PC-3 (cell line): ENCODE data around the gene ZNF423. TPM values are rescaled to one million over a fixed set of nuclear protein-coding genes. Genes with fewer than 3 reads are reported as not detected.

Source experiments
- ATAC-seq: fragments of 200-7000 bp; cut with Tn5 transposase; 2 replicates; pipeline ENCODE4 v1.9.1; 2020; ENCODE audit warnings: mild to moderate bottlenecking, moderate library complexity
- BruUV-seq: library from RNA; stranded (reverse); fragments of 400-500 nt; replicated peaks from 2 replicates; lab custom pipeline; 2021; lab: Mats Ljungman, UMichigan
- CTCF ChIA-PET: fragments of 300-600 bp; sonication (Branson Sonifier 250); formaldehyde crosslinking; loops from one replicate; lab custom pipeline; 2022; ENCODE audit warnings: antibody characterized with exemption; lab: Charles Lee
- POLR2A ChIA-PET: fragments of 300-600 bp; sonication (Branson Sonifier 250); formaldehyde crosslinking; loops from one replicate; lab custom pipeline; 2022; ENCODE audit warnings: antibody characterized with exemption; ENCODE audit not compliant: unreplicated experiment; lab: Charles Lee
- DNase-seq: peaks from one replicate; pipeline ENCODE4 v3.0.0-alpha.2; 2015
- H2AFZ ChIP-seq: fragments of 300-600 bp; sonication (generic); 2 replicates; pipeline ENCODE4 v1.6.0; 2016; ENCODE audit warnings: antibody characterized with exemption, low read length
- H3F3A ChIP-seq: fragments of 300-600 bp; sonication (generic); one replicate; pipeline ENCODE4 v1.6.0; 2017; ENCODE audit warnings: antibody characterized with exemption, low read length, control low read depth, mild to moderate bottlenecking; ENCODE audit not compliant: unreplicated experiment
- H3K27ac ChIP-seq: fragments of 300-600 bp; sonication (generic); 2 replicates; pipeline ENCODE4 v1.5.1; 2016; ENCODE audit warnings: mild to moderate bottlenecking, low read length
- H3K27me3 ChIP-seq: fragments of 300-600 bp; sonication (generic); 2 replicates; pipeline ENCODE4 v1.6.1; 2016; ENCODE audit warnings: low read length, mixed read lengths
- H3K36me3 ChIP-seq: fragments of 300-600 bp; sonication (generic); 2 replicates; pipeline ENCODE4 v1.6.1; 2016; ENCODE audit warnings: low read depth, mixed run types, low read length, mixed read lengths
- H3K4me1 ChIP-seq: fragments of 300-600 bp; sonication (generic); 2 replicates; pipeline ENCODE4 v1.5.1; 2016; ENCODE audit warnings: low read length; ENCODE audit not compliant: insufficient read depth
- H3K4me2 ChIP-seq: fragments of 300-600 bp; sonication (generic); 2 replicates; pipeline ENCODE4 v1.6.0; 2016; ENCODE audit warnings: low read length
- H3K4me3 ChIP-seq: fragments of 300-600 bp; sonication (generic); 2 replicates; pipeline ENCODE4 v1.5.1; 2016; ENCODE audit warnings: mild to moderate bottlenecking, low read length, mixed read lengths
- H3K79me2 ChIP-seq: fragments of 300-600 bp; sonication (generic); 2 replicates; pipeline ENCODE4 v1.6.1; 2017; ENCODE audit warnings: low read length, mixed read lengths
- H3K9ac ChIP-seq: fragments of 300-600 bp; sonication (generic); 2 replicates; pipeline ENCODE4 v1.6.0; 2016; ENCODE audit warnings: mild to moderate bottlenecking, low read length
- H3K9me2 ChIP-seq: fragments of 300-600 bp; sonication (generic); replicated peaks from 2 replicates; pipeline ENCODE4 v1.6.1; 2016; ENCODE audit warnings: mixed run types, low read length, mixed read lengths
- H3K9me3 ChIP-seq: fragments of 300-600 bp; sonication (generic); 2 replicates; pipeline ENCODE4 v1.6.1; 2016; ENCODE audit warnings: low read length, mixed read lengths
- H4K20me1 ChIP-seq: fragments of 300-600 bp; sonication (generic); 2 replicates; pipeline ENCODE4 v1.6.1; 2016; ENCODE audit warnings: low read length, mixed read lengths
- EZH2 ChIP-seq: fragments of 300-600 bp; sonication (generic); IDR thresholded peaks from one replicate; pipeline ENCODE4 v1.6.1; 2017; ENCODE audit warnings: antibody characterized with exemption, mild to moderate bottlenecking, low read length; ENCODE audit not compliant: unreplicated experiment
- EZH2phosphoT487 ChIP-seq: fragments of 300-600 bp; sonication (generic); IDR thresholded peaks from 2 replicates; pipeline ENCODE4 v1.6.1; 2018; ENCODE audit warnings: mild to moderate bottlenecking, antibody characterized with exemption, low read length, borderline replicate concordance
- intact Hi-C: fragments of 100-400 bp; cut with micrococcal nuclease; formaldehyde crosslinking; loops from 2 replicates; pipeline ENCODE4 v1.9.0; 2023
- total RNA-seq: library from RNA; depleted of rRNA; stranded (reverse); fragments of >200 nt; gene quantifications from 2 replicates; pipeline ENCODE4 v1.2.3, GENCODE V29; 2014
- TF ChIP-seq, protein P1 (sequence below): fragments of 300-600 bp; sonication (generic); conservative IDR thresholded peaks from 2 replicates; pipeline ENCODE4 v1.5.1; 2017; ENCODE audit warnings: antibody characterized with exemption, low read depth, mild to moderate bottlenecking, low read length

Gene ZNF423
- total RNA-seq, 1 experiment from 2014 or later, result not detected

GRCh38 chr16:49654425-49654824 is 201.5 kb downstream of the ZNF423 start:
- Histone ChIP-seq H4K20me1 (no peaks in the 10 kb centered on the region), H3K27ac (no peak overlapping the region), H3K4me2 (no peak overlapping the region), H3F3A (no peaks in the 10 kb centered on the region), H3K4me1 (no peaks in the 10 kb centered on the region), H3K9ac (no peak overlapping the region), H3K79me2 (no peaks in the 10 kb centered on the region), H3K9me2 (no peaks in the 10 kb centered on the region), H3K9me3 (no peaks in the 10 kb centered on the region), H3K4me3 (no peak overlapping the region), H2AFZ (no peak overlapping the region), H3K27me3 (no peaks in the 10 kb centered on the region), H3K36me3 (no peaks in the 10 kb centered on the region)
- ChIA-PET POLR2A (no interaction called here), CTCF (no interaction called here)
- no TSS peak for BruUV-seq
- intact Hi-C loops, result no loop called here
- no peak for DNase-seq
- ATAC-seq, result no peak
- TF ChIP-seq EZH2, result no peak
- TF ChIP-seq, protein P1, sequence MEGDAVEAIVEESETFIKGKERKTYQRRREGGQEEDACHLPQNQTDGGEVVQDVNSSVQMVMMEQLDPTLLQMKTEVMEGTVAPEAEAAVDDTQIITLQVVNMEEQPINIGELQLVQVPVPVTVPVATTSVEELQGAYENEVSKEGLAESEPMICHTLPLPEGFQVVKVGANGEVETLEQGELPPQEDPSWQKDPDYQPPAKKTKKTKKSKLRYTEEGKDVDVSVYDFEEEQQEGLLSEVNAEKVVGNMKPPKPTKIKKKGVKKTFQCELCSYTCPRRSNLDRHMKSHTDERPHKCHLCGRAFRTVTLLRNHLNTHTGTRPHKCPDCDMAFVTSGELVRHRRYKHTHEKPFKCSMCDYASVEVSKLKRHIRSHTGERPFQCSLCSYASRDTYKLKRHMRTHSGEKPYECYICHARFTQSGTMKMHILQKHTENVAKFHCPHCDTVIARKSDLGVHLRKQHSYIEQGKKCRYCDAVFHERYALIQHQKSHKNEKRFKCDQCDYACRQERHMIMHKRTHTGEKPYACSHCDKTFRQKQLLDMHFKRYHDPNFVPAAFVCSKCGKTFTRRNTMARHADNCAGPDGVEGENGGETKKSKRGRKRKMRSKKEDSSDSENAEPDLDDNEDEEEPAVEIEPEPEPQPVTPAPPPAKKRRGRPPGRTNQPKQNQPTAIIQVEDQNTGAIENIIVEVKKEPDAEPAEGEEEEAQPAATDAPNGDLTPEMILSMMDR, result no peak
- no peak for TF ChIP-seq EZH2phosphoT487

DNA sequence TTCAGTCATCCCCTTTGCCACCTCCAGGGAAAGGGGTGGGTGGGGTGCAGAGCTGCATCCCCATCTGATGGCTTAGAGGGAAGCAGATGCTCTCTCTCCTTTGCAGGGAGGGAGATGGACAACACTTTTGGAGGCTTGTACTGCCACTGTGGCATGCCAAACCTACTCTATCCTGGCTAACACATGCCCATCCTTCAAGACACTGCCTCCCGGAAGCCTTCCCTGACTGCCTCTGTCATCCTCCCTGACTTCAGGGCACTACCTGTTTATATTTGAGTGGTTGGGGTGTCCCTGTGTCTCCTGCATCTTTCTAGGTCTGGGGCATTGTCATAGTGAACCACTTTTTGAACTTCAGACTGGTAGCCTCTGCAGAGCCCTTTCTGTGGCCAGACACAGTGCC is 202.3 kb downstream of the ZNF423 start:
- intact Hi-C loops, result no loop called here
- TF ChIP-seq, protein P1, result no peak
- TF ChIP-seq EZH2, result no peak
- TF ChIP-seq EZH2phosphoT487, result no peak
- DNase-seq (no peak), ATAC-seq (no peak)
- Histone ChIP-seq H3K9me2 (no peaks in the 10 kb centered on the region), H2AFZ (no peak overlapping the region), H3K4me2 (no peak overlapping the region), H3K4me1 (no peaks in the 10 kb centered on the region), H3K27ac (no peak overlapping the region), H3K79me2 (no peaks in the 10 kb centered on the region), H3F3A (no peaks in the 10 kb centered on the region), H3K36me3 (no peaks in the 10 kb centered on the region), H3K9ac (no peak overlapping the region), H3K4me3 (no peak overlapping the region), H3K27me3 (no peaks in the 10 kb centered on the region), H3K9me3 (no peaks in the 10 kb centered on the region), H4K20me1 (no peaks in the 10 kb centered on the region)
- CTCF ChIA-PET, result no interaction called here
- POLR2A ChIA-PET, result no interaction called here
- no TSS peak for BruUV-seq

GRCh38 chr16:49653173-49653570 is 202.7 kb downstream of the ZNF423 start:
- Histone ChIP-seq H3K9ac (no peak overlapping the region), H3K36me3 (no peaks in the 10 kb centered on the region), H3F3A (no peaks in the 10 kb centered on the region), H3K4me1 (no peaks in the 10 kb centered on the region), H4K20me1 (no peaks in the 10 kb centered on the region), H3K27ac (no peak overlapping the region), H2AFZ (no peak overlapping the region), H3K79me2 (no peaks in the 10 kb centered on the region), H3K27me3 (no peaks in the 10 kb centered on the region), H3K4me3 (no peak overlapping the region), H3K9me3 (no peaks in the 10 kb centered on the region), H3K9me2 (no peaks in the 10 kb centered on the region), H3K4me2 (no peak overlapping the region)
- TF ChIP-seq, protein P1, result no peak
- TF ChIP-seq EZH2phosphoT487 (no peak), EZH2 (no peak)
- intact Hi-C loops, result no loop called here
- no TSS peak for BruUV-seq
- ATAC-seq, result no peak
- CTCF ChIA-PET, result no interaction called here
- no peak for DNase-seq
- POLR2A ChIA-PET, result no interaction called here
